CD4-positive, alpha-beta T cell treated with Interleukin-17A for 4 hours (primary cell): Measurements from ENCODE around the gene NPAS3.

Experiments
- DNase-seq: peaks from one replicate; pipeline ENCODE4 v3.0.0-alpha.2; 2020; ENCODE audit warnings: mixed read lengths

The NPAS3 gene

DNA sequence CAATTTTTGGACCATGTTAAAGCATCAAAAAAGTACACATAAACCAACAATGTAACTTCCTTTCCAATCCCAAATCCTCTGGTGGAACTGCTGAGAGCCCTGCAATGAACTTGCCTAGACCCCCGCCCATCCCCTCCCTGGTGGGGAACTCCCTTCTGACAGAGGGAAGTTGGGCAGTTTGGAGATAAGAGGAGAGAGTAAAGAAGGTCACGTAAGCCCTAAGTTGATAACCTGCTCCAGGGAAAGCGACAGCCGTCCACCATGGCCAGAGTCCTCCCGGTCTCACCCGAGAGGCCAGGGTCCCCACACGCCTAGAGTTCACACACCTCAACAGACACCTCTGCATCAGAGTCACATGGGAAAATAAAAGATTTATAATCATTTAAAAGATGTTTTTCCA lies 873.5 kb downstream of the NPAS3 start:
- DNase-seq, result no peak

DNA sequence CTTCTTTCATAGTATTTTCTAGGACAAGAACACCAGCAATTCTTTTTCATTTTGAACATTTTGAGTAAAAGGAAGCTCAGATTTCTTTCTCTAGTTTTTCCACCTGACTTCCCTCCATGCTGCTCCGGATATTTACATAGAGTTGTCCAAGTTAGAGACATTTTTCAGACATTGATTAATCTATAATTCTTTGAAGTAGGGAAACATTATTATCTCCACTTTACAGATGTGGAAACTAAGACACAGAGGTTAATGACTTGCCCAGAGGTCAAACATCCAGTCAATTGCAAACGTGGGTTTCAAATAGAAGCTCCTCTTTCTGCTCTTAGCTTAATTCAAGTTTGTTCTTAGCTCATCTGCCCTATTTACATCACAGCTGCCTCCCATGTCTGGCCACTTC lies 873.9 kb downstream of the NPAS3 start:
- no peak for DNase-seq

DNA sequence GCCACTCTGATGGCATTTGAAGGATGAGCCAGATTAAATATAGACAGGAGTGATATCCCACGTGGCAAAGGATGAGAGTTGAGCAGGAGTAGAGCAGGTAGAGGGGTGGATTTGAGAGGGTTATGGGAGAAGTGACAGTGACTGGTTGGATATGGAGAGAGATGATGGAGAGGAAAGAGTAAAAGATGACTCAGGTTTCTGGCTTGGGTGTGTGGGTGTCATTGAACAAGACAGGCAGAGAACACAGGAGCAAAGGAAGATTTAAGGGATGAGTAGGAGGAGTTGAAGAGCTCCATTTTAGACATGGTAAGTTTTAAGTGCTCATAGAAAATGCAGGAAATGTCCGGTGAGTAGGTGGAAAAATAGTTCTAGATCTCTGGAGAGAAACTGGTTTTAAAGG lies 875.3 kb downstream of the NPAS3 start:
- no peak for DNase-seq

DNA sequence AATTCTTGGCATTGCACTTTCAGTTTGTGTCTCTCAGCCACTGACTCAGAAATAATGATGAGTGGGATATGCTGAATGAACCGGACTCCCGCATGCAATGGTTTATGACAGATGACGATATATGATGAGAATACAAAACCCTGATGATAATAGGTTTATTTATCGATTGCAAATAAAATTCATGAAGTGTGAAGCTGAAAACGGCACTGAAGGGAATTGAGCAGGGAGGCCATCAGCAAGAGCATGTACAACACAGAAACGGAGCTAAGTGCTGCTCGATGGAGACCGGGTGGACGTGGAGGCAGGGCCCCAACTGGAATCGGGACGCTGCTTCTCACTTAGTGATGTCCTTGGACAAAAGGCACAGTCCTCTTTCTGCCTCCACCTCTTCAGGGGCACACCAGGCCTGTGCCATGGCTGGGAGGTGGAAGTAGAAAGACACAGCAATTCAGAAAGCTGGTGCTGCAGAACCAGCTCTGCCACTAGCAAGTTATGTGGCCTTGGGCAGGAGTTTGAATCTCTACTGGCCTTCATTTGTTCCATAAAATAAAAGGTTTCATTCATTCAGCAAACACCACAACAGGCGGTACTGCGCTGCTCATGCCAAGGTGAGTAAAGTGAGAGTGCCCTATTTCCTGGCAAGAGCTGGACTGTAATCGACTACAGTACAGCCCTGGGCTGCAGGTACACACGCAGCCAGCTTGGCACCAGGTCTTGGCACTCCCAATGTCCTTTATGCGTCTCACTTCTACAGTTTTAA lies 895.2 kb downstream of the NPAS3 start:
- DNase-seq, result no peak

DNA sequence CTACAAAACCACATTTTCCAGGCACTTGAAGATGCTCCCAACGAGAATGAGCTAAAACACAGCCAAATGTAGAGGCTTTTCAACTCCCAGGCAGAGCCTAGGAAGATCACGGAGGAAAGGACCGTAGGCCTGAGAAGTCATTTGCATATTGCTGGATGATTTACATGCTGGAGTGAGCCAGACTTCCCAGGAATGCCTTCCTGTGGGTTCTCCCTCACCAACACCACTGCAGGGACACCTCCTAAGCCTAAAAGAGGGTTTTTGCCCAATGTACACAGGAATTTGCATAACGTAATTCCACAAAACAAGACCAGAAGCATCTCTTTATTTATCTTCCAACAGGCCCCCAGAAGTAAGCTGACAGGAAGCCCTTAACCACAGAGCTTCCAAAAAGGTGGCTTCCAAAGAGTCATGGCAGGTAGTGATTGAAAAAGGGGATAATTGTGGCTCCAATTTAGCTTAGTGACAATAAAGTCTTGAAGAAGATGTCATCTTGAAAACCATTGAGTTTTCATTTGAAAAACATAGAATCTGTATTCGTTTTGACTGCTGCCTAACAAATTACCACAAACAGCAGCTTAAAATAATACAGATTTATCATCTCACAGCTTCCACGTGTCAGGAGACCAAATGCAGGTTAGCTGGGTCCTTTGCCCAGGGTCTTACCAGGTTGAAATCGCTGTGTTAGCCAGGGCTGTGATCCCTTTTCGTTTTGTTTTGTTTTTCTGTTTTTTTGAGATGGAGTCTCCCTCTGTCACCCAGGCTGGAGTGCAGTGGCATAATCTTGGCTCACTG lies 896.0 kb downstream of the NPAS3 start:
- DNase-seq, result no peak

DNA sequence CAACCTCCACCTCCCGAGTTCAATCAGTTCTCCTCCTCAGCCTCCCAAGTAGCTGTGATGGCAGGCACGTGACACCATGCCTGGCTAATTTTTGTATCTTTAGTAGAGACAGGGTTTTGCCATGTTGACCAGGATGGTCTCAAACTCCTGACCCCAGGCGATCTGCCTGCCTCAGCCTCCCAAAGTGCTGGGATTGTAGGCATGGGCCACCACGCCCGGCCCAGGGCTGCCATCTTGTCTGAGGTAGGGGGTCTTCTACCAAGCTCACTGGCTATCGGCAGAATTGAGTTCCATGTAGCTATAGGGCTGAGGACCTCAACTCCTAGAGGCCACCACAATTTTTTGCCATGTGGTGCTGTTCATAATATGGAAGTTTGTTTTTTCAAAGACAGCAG lies 896.6 kb downstream of the NPAS3 start:
- DNase-seq, result no peak

DNA sequence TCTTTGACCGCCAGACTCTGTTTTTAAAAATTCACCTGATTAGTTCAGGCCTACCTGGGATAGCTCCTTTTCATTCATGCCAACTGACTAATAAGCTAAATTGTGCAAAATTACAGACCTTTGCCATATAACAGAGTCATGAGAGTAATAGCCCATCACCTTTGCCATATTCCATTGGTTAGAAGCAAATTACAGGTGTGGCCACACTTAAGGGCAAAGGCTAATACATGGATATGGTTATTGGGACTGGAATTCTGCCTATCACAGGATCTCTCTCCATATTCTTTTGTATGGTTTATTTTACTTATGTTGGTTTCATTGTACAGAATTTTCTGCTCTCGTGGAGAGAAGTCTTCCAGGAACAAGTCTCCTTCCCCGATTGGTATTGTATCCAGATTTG lies 897.0 kb downstream of the NPAS3 start:
- no peak for DNase-seq

DNA sequence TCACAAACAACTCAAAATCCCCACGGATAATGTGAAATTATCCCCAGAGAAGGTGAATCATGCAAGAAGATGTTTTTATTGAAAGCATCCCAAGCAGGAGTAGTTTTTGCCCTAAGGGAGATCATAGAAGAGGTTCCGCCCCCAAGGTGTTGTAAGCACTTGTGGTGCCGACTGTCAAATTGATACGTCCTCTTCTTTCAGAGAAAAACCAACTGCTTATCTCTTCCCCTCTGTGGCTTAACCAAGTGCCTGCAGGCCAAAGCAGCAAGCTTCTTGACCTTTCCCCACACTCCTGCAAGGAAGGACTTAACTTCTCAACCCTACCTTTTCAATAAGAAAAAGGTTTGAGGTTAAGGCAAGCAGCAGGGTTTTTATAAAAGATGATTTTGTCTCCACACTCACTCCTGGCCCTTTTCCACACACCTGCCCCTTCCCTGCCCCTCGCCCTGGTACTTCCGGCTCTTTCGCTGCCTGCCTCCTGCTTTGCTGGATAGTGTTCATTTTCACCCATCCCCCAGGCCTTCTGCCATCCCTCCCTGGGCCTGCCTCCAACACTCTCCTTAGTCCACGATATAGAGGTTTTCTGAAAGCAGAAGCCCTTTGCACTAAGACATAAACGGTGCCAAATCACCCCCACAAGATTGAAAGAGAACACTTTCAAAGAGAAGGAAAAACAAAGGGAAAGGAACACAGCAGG lies 897.7 kb downstream of the NPAS3 start:
- DNase-seq, result no peak

DNA sequence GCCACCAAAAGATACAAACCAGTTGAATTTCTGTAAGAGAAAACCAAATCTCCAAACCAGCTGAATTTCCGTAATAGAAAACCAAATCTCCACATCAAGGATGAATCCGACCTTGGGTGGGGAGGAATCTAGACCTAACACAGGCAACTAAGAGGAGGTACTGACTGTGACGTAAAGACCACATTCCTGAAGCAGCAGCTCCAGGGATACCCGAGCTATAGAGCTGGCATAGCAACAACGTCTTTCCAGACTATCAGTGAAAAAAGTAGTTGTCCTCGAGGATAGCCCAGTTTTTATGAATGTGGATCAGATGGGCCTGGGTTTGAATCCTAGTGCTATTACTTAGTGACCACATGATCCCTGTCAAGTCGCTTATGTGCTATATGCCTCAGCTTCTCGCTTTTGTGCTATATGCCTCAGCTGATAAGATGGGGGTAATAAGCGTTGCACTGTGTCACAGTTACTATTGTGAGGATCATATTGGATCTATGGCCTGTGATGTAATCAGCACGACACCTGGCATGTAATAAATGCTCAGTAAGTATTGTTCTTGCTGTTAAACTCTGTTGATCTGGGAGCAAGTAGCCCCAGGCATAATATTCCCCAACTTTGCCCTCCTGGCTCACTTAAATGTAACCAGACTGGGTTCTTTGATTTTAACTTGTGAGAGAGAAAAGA lies 898.4 kb downstream of the NPAS3 start:
- no peak for DNase-seq

DNA sequence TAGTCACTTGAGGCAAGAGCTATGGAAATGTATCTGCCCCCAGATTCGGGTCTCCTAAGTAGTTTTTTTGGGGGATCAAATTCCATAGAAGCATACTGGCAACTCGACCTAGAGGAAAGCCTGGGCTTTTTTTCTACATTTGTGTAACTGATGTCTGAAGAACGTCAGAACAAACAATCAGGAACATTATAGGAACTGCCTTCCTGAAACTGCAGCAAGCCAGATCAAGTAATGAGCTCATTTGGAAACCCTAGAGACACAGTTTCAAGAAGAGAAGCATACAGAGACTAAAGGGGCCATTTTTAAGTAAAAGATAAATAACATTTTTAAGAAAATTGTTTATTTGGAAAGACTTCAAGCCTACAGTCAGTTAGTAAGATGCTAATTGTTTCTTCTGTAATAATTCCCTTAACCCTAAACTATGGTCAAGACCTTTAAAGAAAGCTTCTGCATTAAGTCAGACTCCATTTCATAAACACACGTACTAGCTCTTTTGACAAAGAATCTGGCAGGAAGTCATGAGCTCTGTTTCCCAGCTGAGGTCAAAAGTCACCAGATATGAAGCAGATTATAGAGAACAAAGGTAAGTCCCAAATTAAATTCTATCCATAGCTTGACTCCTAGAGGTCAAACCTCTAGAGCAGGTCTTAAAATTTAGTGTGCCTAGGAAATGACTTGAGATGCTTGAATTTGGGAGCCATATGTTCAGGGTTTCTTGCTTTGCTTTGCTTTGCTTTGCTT lies 899.4 kb downstream of the NPAS3 start:
- DNase-seq, result no peak

DNA sequence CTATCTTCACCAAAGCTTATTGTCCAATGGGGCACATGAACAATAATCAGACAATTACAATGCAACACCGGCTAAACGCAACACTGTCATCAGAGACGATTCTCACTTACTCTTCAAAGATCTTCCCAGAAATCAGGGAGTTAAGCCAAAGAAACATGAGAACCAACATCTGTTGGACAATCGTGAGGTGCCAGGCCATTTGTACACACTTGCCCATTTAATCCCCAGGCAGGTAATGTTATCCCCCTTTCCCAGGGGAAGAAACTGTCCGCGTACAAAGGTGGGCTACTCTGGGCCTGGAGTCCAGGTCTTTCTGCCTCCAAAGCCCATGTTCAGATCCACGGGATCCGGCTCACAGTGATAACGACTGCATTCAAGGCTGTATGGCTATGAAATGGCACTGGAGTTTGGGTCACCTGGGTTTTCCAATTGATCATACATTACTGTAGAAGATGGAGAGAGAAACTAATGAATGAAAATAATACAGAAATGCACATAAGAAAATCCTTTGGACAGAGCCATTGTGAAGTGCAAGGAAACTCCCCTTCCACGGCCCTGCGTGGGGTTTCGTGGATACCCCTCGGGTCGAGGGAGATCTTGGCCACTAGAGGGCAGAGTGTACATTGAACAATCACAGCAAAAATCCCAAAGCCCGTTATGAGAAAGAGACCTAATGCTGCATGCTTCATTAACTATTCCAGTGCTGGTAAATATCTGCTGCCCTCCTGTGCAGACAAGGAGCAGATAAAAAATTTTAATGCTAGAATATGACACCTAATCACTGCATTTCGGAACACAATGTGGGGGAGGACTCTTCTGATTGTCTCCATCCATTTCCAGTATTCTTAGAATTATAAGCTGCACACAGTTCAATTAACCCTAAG lies 900.8 kb downstream of the NPAS3 start:
- peak; percentile 62 for DNase-seq

DNA sequence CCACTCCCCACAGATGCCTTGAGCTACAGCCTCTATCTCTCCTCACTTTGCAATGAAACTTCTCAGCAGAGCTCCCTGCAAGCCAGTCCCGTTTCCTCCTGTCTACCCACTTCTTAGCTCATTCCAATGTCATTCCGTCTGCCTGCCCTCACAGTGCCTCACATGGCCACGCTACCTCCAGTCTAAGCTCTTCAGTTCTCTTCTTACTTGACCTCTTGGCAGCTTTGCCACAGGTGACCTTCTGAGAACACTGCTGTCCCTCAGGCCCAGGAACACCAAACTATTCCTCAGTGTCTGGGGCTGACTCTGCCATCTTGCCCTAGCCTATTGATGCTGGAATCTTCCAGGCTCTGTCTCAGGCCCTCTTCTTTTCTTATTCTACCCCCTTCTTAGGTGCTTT lies 902.1 kb downstream of the NPAS3 start:
- DNase-seq, result no peak

DNA sequence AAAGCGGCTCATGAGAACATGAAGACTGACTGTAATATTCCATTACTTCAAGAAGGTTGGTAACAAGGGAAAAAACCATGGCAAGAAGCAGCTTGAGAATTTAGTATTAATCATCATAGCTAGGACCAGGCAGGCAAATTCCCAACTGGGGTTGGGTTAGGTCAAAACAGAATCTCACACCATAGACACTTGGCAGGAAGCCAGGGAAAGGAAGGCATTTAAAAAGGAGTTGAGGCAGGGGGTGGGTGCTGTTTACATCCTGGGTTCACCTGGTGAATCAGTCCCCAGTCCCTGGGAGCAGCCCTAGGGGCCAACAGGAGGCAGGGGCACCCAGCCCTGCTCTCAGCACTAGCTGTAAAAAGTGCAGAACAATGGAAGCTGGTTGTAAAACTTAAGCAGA lies 903.6 kb downstream of the NPAS3 start:
- no peak for DNase-seq

DNA sequence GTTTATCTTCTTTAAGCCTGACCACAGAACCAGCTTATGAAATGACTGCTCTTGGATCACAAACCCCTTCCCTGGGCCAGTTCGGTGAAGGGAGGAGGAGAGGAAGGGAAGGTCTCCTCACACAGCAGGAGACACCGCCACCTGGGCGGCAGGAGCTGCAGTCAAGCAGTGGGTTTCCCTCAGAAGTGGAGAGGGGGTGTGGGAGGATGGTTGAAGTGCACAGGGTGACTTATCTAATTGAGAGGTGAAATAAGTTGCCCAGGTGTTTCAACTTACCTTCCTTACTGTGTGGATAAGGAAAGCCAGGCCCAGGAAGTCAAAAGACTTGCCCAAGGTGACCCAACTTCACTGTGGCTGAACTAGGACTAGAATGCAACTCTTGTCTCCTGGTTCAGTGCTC lies 905.4 kb downstream of the NPAS3 start:
- no peak for DNase-seq

DNA sequence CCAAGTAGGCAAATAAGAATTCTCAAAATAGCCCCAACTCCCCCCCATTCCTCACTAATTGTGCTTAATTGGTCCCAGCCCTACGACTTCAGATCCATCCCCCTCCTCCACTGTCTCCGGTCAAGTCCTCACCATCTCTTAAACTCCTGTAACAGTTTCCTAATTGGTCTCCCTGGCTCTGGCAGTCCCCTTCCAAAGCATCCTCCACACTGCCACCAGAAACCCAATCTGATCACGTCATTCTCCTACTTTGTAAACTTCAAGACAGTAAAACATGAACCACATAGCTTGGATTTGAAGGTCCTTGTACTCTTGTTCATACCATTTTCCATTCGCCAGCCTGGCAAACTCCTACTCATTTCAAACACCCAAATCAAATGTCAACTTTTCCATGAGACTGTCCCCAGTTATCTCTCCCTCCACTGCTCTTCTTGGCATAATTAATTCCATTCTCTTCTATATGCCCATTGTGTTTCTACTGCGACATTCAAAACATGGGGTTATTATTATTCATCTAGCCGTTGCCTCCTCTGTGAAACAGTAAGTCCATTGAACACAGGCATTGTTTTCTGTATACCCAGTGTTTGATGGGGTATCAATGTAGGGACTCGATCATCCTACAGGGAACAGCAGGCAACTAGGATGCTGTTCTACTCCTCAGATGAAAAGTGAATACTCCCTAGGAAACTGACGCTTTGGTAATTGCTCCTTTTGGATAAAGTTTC lies 907.6 kb downstream of the NPAS3 start:
- DNase-seq, result no peak

DNA sequence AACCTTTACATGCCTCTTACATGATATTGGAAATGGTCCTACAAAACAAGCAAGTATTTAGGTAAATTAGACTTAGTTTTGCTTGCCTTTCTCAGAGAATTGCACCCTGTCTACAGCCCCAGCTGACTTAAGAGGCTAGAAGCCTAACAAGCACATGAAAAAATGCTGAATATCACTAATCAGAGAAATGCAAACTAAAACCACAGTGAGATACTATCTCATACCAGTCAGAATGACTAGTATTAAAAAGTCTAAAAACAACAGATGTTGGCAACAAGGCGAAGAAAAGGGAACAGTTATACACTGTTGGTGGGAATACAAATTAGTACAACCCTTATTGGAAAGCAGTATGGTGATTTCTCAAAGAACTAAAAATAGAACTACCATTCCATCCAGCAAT lies 908.4 kb downstream of the NPAS3 start:
- DNase-seq, result no peak

DNA sequence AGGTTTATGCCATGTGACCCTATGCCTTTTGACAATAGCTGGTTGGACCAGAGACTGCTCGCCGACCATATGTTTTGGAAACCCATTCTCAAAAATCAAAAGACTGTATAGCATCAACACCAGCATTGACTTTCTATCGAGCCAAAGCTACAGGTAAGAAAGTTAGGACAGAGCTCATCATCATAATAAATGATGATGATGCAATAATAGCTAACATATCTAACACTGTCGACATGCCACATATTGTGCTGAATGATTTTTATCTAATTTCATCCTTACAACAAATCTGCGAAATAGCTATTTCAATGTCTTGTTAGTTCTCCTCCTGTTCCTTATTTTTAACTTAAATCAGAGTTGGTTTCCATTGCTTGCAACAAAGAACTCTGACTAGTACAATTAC lies 909.3 kb downstream of the NPAS3 start:
- no peak for DNase-seq

DNA sequence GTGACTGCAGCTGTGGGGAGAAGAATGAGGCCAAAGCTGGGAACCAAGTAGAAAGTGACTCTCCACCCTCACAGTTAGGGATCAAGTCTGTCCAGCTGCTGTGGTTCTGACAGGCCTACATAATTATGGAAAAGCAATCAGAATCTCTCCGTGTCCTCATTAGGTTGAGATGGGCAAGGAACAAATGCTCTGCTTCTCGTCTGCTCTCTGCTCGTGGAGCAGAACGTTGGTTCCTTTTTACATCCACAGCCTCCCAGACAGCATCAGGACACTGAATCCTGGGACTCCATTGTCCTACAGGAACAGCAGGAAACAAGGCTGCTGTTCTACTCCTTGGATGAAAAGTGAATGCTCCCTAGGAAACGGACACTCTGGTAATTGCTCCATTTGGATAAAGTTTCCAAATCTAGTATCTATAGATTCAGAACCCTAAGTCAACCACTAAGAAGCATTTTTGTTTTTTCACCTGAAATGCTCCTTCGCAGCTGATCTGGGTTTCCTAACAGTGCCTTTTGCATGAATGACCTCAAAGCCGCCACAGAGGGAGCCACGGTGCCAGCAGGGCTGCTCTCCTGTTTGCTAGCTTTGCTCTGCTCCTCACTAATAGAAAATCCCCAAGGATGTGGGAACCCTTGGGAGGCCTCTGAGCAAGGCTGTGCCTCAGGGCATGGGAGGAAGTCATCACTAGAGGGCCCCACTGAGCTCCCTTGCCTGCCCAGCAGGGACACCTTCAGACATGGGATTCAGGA lies 910.2 kb downstream of the NPAS3 start:
- DNase-seq, result peak; percentile 16

DNA sequence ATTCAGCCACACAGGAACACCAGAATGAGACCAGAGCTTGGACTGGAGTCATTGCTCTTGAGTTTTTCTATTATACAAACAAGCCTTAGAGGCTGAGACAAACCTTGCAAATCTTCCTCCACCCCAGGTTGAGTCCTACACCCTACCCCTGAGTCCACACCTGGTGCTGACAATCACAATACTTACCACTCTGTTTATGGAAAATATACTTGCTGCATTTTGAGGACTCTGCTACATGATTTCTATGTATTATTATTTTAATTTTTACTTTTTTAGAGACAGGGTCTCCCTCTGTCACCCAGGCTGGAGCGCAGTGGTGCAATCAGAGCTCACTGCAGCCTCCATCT lies 910.7 kb downstream of the NPAS3 start:
- no peak for DNase-seq

DNA sequence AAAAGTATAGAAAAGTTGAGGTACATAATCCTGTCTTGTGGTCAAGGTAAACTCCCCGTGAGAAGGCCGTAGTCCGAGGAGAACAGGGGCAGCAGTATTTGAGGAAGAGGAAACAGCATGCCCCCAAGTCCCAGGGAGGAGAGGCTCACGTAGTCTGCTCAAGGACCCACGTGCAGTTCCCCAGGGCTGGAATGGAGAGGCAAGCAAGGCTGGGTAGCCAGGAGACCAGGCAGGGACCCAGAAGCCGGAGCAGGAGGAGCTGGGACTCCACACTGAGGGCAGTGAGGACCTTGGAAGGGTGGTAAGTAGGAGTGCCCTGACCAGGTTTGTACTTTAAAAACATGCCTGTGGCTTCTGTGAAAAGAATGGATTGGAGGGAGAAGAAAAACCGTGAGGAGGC lies 912.1 kb downstream of the NPAS3 start:
- DNase-seq, result no peak
